Measurements from ENCODE around the gene ZXDB.
A peak's percentile ranks its signal among the peaks of the same experiment; 100 is the strongest.
"Not testable (repeated sequence)": the region's sequence is repeated elsewhere in the genome, so short reads cannot be mapped to it uniquely, and the experiment has no call there.

The ZXDB gene

GRCh38 chrX:57591284-57592159, at the start of gene ZXDB:
TSS of gene ZXDB (plus strand) at chrX:57592011. CDS start at chrX:57592049, 38 bp downstream.
- DNase-seq (ENCODE audit: low read depth) = not testable (repeated sequence)

GRCh38 chrX:57565198-57565597, 26.6 kb upstream of the ZXDB start:
- DNase-seq (ENCODE audit: low read depth) = no peak

DNA sequence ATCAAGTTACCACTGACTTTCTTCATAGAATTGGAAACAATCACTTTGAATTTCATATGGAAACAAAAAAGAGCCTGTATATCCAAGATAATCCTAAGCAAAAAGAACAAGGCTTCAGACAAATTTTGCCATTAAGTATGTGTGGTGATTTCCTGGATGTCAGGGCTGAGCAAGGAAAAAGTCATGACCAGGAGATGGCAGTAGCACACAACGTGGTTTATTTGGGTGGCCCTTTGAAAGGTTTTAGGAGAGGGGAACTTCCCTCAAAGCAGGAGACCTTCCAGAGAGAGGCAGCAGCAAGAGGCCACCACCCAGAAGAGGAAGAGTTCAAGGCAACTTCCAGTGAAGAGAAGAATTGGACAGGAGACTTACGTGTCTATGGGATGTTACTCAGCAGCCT, 18.1 kb upstream of the ZXDB start:
- DNase-seq (ENCODE audit: low read depth) = no peak

GRCh38 chrX:57582948-57583347, 8.9 kb upstream of the ZXDB start:
- DNase-seq (ENCODE audit: low read depth) = not testable (repeated sequence)

GRCh38 chrX:57583477-57583876, 8.3 kb upstream of the ZXDB start:
- DNase-seq (ENCODE audit: low read depth) = no peak

- DNase-seq (ENCODE audit: low read depth) = no peak
Observed at GRCh38 chrX:57586360-57586759, 5.5 kb upstream of the ZXDB start.

GRCh38 chrX:57587062-57587461, 4.7 kb upstream of the ZXDB start:
- DNase-seq (ENCODE audit: low read depth) = no peak

DNA sequence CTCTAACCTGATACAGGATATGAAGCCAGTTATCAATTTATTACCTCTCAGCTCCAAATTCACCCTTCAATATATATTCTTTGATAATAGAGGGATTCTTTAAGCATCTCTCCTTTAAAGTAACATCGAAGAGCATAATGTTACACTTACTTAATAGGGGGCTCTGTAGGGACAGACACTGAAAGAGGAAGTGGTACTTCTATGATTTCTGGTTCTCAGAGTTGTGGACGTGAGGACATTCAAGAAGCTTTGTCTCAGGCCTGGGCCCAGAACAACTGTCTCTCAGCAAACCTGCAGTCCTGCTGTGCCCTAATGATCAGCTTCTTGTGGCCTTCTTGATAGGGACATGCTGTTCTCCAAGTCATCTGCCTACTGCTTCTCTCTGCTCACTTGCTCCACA, 4.2 kb upstream of the ZXDB start:
- no peak for DNase-seq (ENCODE audit: low read depth)

DNA sequence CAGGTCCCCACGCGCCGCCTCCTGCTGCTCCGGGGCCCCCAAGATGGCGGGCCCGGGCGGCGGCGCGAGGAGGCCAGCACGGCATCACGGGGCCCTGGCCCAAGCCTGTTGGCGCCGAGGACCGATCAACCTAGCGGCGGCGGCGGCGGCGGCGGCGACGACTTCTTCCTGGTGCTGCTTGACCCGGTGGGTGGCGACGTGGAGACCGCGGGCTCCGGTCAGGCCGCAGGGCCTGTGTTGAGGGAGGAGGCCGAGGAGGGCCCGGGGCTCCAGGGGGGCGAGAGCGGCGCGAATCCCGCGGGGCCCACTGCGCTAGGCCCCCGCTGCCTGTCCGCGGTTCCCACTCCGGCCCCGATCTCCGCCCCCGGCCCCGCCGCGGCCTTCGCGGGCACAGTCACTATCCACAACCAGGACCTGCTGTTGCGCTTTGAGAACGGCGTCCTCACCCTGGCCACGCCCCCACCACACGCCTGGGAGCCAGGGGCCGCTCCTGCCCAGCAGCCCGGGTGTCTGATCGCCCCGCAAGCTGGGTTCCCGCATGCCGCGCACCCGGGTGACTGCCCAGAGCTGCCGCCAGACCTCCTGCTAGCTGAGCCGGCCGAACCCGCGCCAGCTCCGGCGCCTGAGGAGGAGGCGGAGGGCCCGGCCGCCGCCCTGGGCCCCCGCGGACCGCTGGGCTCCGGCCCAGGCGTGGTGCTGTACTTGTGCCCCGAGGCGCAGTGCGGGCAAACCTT, 516 bp downstream of the ZXDB start:
- DNase-seq (ENCODE audit: low read depth) = not testable (repeated sequence)

DNA sequence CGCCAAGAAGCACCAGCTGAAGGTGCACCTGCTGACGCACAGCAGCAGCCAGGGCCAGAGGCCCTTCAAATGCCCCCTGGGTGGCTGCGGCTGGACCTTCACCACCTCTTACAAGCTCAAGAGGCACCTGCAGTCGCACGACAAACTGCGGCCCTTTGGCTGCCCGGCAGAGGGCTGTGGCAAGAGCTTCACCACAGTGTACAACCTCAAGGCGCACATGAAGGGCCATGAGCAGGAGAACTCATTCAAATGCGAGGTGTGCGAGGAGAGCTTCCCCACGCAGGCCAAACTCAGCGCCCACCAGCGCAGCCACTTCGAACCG, 1.0 kb downstream of the ZXDB start:
- not testable (repeated sequence) for DNase-seq (ENCODE audit: low read depth)

DNA sequence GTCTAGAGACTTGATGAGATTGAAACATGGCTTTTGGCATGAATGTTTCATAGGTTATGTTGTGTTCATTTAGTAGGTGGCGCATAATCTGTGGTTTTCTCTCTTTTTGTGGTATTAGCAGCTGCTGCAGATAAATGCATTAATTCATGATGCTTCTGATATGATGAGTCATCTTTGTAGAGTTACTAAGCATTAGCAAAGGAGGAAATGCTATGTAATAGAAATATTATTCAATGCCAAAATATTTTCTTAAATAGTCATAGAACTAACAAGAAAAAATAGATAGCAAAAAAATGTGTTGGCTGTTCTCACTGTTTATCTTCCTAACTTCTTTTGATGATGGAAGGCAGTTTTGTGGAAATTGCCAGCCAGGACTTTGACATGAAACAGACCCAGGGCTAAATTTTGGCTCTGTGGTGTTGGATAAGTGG, 3.6 kb downstream of the ZXDB start:
- DNase-seq (ENCODE audit: low read depth) = peak; percentile 88

DNA sequence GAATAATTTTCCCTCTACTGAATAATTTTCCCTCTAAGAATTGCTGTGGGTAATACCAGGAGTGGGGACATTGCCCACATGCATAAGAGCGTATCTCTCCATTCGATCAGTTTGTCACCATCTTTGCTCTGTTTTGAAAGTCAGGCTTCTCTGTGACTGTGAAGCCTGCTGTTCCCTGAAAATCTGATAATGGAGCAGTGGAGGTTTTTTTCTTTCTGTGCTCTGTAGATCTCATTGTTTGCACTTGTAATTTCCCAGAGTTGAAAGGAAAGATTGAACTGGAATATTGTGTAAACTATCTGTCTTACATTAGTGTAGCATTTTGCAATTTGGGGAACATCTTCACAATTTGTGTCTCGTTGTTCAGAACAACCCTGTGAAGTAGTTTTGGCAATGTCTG, 4.3 kb downstream of the ZXDB start:
- no peak for DNase-seq (ENCODE audit: low read depth)

- DNase-seq (ENCODE audit: low read depth) = no peak
Observed at GRCh38 chrX:57596516-57596915, 4.7 kb downstream of the ZXDB start.

GRCh38 chrX:57607295-57608187, 15.7 kb downstream of the ZXDB start:
- DNase-seq (ENCODE audit: low read depth) = no peak

- not testable (repeated sequence) for DNase-seq (ENCODE audit: low read depth)
Observed at GRCh38 chrX:57613351-57613750, 21.5 kb downstream of the ZXDB start.

GRCh38 chrX:57629438-57629837, 37.6 kb downstream of the ZXDB start:
- DNase-seq (ENCODE audit: low read depth) = not testable (repeated sequence)

GRCh38 chrX:57640674-57641016, 48.8 kb downstream of the ZXDB start:
- no peak for DNase-seq (ENCODE audit: low read depth)

- DNase-seq (ENCODE audit: low read depth) = no peak
Observed at GRCh38 chrX:57641338-57641737, 49.5 kb downstream of the ZXDB start.

DNA sequence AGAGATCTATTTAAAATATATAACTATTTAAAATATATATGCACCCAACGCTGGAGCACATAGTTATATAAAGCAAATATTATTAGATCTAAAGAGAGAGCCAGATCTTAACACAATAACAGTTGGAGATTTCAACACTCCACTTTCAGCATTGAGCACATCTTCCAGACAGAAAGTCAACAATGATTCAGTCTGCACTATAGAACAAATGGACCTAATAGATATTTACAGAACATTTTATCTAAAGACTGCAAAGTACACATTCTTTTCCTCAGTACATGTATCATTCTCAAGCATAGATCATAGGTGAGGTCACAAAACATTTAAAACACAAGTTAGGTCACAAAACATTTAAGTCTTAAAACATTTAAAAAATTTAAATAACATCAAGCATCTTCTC, 51.9 kb downstream of the ZXDB start:
- DNase-seq (ENCODE audit: low read depth) = no peak

DNA sequence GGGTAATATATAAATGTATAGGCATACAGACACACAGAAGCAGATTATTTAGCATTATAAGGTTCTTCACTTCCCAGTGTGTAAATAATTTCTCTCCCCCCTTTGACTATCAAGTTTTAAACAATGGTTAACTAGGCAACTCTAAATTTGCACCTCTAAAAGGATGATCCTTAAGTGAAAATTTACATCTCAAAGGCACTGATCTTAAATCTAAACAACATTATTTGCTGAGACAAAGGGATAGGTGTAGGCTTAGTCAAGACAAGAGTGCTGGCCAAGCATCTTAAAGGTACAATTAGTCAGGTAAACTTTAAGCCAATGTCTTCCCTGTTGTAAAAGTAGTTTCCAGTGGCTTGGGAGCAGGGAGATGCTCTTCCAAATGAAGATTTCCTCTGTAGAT, 55.2 kb downstream of the ZXDB start:
- no peak for DNase-seq (ENCODE audit: low read depth)
